H1 (cell line): Measurements from ENCODE around the gene RHOV. TPM values are rescaled to one million over a fixed set of nuclear protein-coding genes. Genes with fewer than 3 reads are reported as not detected.

Experiments used
- JUND ChIP-seq: IDR thresholded peaks from 2 replicates; pipeline ENCODE4 v1.6.1; 2011; ENCODE audit warnings: mild to moderate bottlenecking, improper control_type of control experiment, low read length
- KDM5A ChIP-seq: fragments of 200-600 bp; IDR thresholded peaks from 2 replicates; pipeline ENCODE4 v1.7.1; 2012; ENCODE audit warnings: mild to moderate bottlenecking, low read length, inconsistent platforms, mixed read lengths
- polyA plus RNA-seq, 7 experiments: library from polyadenylated mRNA; depleted of rRNA in 3 of 7; stranded (reverse) in 5 of 7; unstranded in 2 of 7; fragments of >200 nt in 5 of 7; fragments of 200-250 nt in 2 of 7; gene quantifications; 1 replicate in 5 of 7; 2 replicates in 1 of 7; 4 replicates in 1 of 7; pipeline versions ENCODE4 v1.2.1 to v1.2.3, GENCODE V29; 2011 to 2013; ENCODE audit warnings: missing spikeins in 2 of 7, mixed read lengths in 2 of 7
- total RNA-seq: library from RNA; stranded (reverse); fragmentation: NEBNext Ultra II Directional; extraction: Animal tissue kit (Norgen Biotek cat#: 25700); gene quantifications from 2 replicates; pipeline ENCODE4 v1.2.1, GENCODE V29; 2021

The RHOV gene
- total and polyA plus RNA-seq, 2 of the 8 experiments (the other 6 are each of a cell fraction or from before 2014, with no cell fraction given), result 1.5 to 2.7 TPM

- no peak for TF ChIP-seq JUND
- peak; percentile 53; the same call in 1 of the 2 replicates for TF ChIP-seq KDM5A
Measured at GRCh38 chr15:40894681-40895448, 20.8 kb upstream of the RHOV start (continued).
